Stimulated activated CD4-positive, alpha-beta T cell treated with anti-CD3 and anti-CD28 coated beads, Interleukin-1b, Interleukin-23, amount 100 ng/mL, for 48 hours (primary cell): ENCODE results near the gene ACOT11.

Source experiments
- DNase-seq: peaks from one replicate; pipeline ENCODE4 v3.0.0-alpha.2; 2020

ACOT11 gene

DNA sequence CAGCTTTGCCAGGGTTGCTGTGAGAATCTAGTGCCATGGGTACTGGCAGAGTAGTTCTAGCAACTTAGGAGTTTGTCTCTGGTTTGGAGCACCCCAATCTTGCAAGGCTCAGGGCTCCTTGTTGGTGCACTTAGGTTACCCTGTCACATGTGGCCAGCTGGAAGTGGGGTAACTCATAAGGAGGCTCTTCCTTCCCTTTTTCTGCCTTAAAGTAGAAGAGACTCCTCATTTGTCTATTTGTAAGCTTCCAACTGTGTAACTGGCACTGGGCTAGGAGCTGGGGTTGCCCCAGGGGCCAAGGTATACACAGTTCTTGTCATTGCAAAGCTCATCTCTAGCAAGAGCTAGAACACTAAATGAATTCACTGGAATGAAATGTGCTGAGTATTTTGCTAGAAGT is 104.1 kb downstream of the ACOT11 start:
- no peak for DNase-seq

DNA sequence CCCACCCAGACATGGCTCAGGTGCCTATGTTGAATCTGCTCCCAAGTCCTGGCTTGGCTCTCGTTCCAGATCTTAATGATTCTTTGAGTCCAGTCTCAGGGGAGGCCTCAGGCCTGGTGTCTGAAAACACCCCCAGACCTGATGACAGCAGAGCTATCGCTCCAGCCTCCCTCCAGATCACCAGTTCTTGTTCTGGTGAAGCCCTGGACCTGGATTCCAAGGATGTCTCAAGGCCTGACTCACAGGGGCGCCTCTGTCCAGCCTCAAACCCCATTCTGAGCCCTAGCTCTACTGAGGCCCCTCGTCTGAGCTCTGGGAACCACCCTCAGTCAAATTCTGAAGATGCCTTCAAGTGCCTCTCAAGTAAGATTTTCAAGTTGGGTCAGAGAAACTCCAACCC is 105.0 kb downstream of the ACOT11 start:
- DNase-seq: no peak

GRCh38 chr1:54658164-54658913 is 110.3 kb downstream of the ACOT11 start:
- DNase-seq: no peak
